DOHH2 (cell line): Measurements from ENCODE around the gene ANKRD2.
"Not testable (repeated sequence)": the region's sequence is repeated elsewhere in the genome, so short reads cannot be mapped to it uniquely, and the experiment has no call there.

Source experiments
- H3F3A ChIP-seq: fragments of 200-600 bp; sonication (generic), shearing (Covaris generic); 2 replicates; pipeline ENCODE4 v1.6.0; 2016; ENCODE audit warnings: antibody characterized with exemption, mild to moderate bottlenecking; ENCODE audit not compliant: control insufficient read depth, insufficient read depth
- H3K27ac ChIP-seq: fragments of 200-600 bp; sonication (generic); 2 replicates; pipeline ENCODE4 v1.5.1; 2014; ENCODE audit warnings: low read depth, mild to moderate bottlenecking, low read length, moderate library complexity
- H3K27me3 ChIP-seq: fragments of 200-600 bp; sonication (generic); 2 replicates; pipeline ENCODE4 v1.6.1; 2014; ENCODE audit warnings: mild to moderate bottlenecking, low read length, mixed read lengths; ENCODE audit not compliant: control insufficient read depth
- H3K36me3 ChIP-seq: fragments of 200-600 bp; sonication (generic); 2 replicates; pipeline ENCODE4 v1.6.1; 2014; ENCODE audit warnings: mild to moderate bottlenecking, low read length, moderate library complexity, mixed read lengths; ENCODE audit not compliant: control insufficient read depth
- H3K4me1 ChIP-seq: fragments of 200-600 bp; sonication (generic); 2 replicates; pipeline ENCODE4 v1.6.1; 2014; ENCODE audit warnings: mild to moderate bottlenecking, low read length, mixed read lengths; ENCODE audit not compliant: control insufficient read depth
- H3K4me2 ChIP-seq: fragments of 200-600 bp; sonication (generic); 2 replicates; pipeline ENCODE4 v1.6.0; 2014; ENCODE audit warnings: mild to moderate bottlenecking, low read length, moderate library complexity
- H3K4me3 ChIP-seq: fragments of 200-600 bp; sonication (generic); 2 replicates; pipeline ENCODE4 v1.5.1; 2014; ENCODE audit warnings: mild to moderate bottlenecking, low read length, mixed read lengths
- H3K79me2 ChIP-seq: fragments of 200-600 bp; sonication (generic); 2 replicates; pipeline ENCODE4 v1.6.1; 2014; ENCODE audit warnings: mild to moderate bottlenecking, low read length, mixed read lengths; ENCODE audit not compliant: control insufficient read depth
- H3K9me2 ChIP-seq: fragments of 200-600 bp; sonication (generic); replicated peaks from 2 replicates; pipeline ENCODE4 v1.6.1; 2014; ENCODE audit warnings: mild to moderate bottlenecking, low read length, mixed read lengths; ENCODE audit not compliant: control insufficient read depth
- H3K9me3 ChIP-seq: fragments of 200-600 bp; sonication (generic); 2 replicates; pipeline ENCODE4 v1.6.1; 2014; ENCODE audit warnings: antibody characterized with exemption, low read length, mixed read lengths; ENCODE audit not compliant: control insufficient read depth, insufficient read depth
- H4K20me1 ChIP-seq: fragments of 200-600 bp; sonication (generic); 2 replicates; pipeline ENCODE4 v1.6.0; 2014; ENCODE audit warnings: low read depth, mild to moderate bottlenecking, antibody characterized with exemption, low read length, moderate library complexity; ENCODE audit not compliant: control insufficient read depth, insufficient read depth
- EZH2phosphoT487 ChIP-seq: fragments of 200-600 bp; sonication (generic); IDR thresholded peaks from 2 replicates; pipeline ENCODE4 v1.6.1; 2017; ENCODE audit warnings: borderline replicate concordance, mild to moderate bottlenecking, antibody characterized with exemption, low read length, moderate library complexity, mixed read lengths
- TF ChIP-seq, protein P1 (sequence below): fragments of 200-600 bp; sonication (generic); IDR thresholded peaks from one replicate; pipeline ENCODE4 v1.5.1; 2014; ENCODE audit warnings: antibody characterized with exemption, mild to moderate bottlenecking, low read depth, low read length; ENCODE audit not compliant: poor library complexity, severe bottlenecking

Gene ANKRD2

DNA sequence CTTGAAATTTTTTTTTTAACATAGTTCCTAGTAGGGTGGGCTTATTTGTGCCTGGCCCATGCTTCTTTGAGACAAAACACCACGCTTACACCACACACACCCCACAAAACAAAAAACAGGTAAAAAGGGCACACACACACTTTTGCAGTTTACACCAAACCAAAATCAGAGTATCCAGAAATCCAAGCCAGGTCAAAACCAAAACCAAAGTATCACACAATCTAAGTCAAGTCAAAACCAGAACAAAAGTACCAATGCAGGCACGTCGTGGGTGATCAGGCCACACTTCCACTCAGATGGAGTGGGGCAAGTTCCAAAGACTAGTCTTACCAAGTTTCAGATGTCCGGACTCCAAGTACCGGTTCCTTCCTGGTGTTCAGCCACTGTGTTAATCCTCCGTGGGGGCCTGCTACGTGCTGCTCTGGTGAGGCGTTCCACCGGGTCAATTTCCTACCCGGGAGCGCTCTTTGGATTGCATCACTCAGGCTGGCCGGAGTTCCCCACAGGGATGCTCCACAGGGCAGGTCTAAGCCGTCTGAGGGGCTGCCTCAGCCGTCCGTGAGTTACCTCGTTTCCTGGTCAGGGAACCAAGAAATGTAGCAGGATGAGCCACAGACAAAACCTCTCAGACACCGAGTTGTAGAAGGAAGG, 11.7 kb upstream of the ANKRD2 start:
- H3K36me3 ChIP-seq, H3K4me1 ChIP-seq, H3K27ac ChIP-seq, H3K4me2 ChIP-seq, H3F3A ChIP-seq, H3K9me3 ChIP-seq, H3K9me2 ChIP-seq, H3K79me2 ChIP-seq, H3K4me3 ChIP-seq, H3K27me3 ChIP-seq, H4K20me1 ChIP-seq: not testable (repeated sequence)

DNA sequence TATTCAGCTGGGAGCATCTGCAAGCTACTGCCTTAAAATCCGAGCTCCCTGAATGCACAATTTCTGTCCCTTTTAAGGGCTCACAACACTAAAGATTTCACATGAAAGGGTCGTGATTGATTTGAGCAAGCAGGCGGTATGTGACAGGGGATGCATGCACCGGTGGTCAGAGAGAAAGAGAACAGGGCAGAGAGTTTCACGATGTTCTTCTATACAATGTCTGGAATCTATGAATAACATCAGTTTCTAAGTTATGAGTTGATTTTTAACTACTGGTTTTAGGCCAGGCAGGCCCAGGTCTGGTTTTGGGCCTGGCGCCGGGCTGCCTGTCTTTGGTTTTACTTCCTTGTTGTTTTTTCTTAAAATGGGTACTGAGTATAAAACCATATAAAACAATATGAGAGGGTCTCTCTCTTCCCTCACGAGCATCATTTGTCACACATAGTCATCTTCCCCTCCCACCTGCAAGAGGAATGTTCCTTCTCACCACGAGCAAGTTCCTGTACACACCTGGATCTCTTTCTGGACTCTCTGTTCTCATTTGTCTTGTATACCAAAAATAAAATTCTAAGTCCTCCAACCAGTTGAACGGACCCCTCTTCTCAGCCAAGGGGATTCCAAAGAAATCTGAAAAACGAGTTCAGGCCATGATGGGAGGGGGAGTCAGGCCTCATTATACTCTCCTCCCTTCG, 11.0 kb upstream of the ANKRD2 start:
- not testable (repeated sequence) for H3K9me3 ChIP-seq, H3K4me3 ChIP-seq, H3K27ac ChIP-seq, H3K36me3 ChIP-seq, H3F3A ChIP-seq, H3K9me2 ChIP-seq, H3K4me1 ChIP-seq, H3K27me3 ChIP-seq, H4K20me1 ChIP-seq, H3K79me2 ChIP-seq, H3K4me2 ChIP-seq

DNA sequence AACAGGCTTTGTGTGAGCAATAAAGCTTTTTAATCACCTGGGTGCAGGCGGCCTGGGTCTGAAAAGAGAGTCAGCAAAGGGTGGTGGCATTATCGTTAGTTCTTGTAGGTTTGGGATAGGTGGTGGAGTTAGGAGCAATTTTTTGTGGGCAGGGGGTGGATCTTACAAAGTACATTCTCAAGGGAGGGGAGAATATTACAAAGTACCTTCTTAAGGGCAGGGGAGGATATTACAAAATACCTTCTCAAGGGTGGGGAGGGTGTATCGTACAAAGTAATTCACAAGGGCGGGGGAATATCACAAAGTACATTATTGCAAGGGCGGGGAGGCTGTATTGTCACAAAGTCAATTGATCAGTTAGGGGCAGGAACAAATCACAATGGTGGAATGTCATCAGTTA, 10.2 kb upstream of the ANKRD2 start:
- H3K27me3 ChIP-seq, H3K4me1 ChIP-seq, H4K20me1 ChIP-seq, H3K4me3 ChIP-seq, H3K9me2 ChIP-seq, H3K36me3 ChIP-seq, H3K9me3 ChIP-seq, H3K79me2 ChIP-seq, H3K27ac ChIP-seq, H3F3A ChIP-seq, H3K4me2 ChIP-seq: not testable (repeated sequence)

DNA sequence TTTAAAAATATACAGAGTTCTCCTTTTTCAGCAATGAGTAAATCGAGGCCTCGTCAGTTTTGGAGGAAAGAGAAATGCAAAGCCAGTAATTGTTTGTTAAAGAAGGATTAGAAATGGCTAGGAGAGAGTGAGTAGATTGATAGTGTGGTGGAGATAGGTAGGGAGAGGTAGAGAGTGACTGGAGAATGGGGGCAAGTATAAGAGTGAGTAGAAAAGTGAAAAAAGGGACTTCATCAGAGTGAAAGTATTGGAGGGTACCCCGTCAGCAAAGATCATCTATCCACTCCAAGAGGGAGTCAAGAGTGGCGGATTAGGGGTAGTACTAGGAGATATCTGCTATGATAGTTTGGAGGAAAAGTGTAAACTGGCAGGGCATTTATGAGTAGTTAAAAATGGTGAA, 9.2 kb upstream of the ANKRD2 start:
- Histone ChIP-seq H4K20me1 (no peaks in the 10 kb centered on the region), H3K9me2 (no peaks in the 10 kb centered on the region), H3K4me2 (no peak overlapping the region), H3K27ac (no peak overlapping the region), H3K79me2 (no peaks in the 10 kb centered on the region), H3K36me3 (no peaks in the 10 kb centered on the region), H3K27me3 (no peaks in the 10 kb centered on the region), H3K4me3 (no peak overlapping the region), H3F3A (no peaks in the 10 kb centered on the region), H3K9me3 (no peaks in the 10 kb centered on the region), H3K4me1 (no peaks in the 10 kb centered on the region)
- TF ChIP-seq, protein P1, sequence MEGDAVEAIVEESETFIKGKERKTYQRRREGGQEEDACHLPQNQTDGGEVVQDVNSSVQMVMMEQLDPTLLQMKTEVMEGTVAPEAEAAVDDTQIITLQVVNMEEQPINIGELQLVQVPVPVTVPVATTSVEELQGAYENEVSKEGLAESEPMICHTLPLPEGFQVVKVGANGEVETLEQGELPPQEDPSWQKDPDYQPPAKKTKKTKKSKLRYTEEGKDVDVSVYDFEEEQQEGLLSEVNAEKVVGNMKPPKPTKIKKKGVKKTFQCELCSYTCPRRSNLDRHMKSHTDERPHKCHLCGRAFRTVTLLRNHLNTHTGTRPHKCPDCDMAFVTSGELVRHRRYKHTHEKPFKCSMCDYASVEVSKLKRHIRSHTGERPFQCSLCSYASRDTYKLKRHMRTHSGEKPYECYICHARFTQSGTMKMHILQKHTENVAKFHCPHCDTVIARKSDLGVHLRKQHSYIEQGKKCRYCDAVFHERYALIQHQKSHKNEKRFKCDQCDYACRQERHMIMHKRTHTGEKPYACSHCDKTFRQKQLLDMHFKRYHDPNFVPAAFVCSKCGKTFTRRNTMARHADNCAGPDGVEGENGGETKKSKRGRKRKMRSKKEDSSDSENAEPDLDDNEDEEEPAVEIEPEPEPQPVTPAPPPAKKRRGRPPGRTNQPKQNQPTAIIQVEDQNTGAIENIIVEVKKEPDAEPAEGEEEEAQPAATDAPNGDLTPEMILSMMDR: no peak
- TF ChIP-seq EZH2phosphoT487: no peak

DNA sequence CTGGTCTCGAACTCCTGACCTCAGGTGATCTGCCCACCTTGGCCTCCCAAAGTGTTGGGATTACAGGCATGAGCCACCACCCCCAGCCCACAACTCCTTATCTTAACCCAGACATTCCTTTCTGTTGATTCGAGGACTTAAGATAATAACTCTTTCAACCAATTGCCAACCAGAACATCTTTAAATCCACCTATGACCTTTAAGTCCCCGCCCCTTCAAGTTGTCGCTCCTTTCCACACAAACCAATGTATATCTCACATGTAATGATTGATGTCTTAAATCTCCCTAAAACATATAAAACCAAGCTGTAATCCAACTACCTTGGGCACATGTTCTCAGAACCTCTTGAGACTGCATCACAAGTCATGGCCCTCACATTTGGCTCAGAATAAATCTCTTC, 7.8 kb upstream of the ANKRD2 start:
- Histone ChIP-seq H3K4me3 (no peak overlapping the region), H4K20me1 (no peaks in the 10 kb centered on the region), H3K4me2 (no peak overlapping the region), H3K79me2 (no peaks in the 10 kb centered on the region), H3K27me3 (no peaks in the 10 kb centered on the region), H3K9me2 (no peaks in the 10 kb centered on the region), H3K9me3 (no peaks in the 10 kb centered on the region), H3K4me1 (no peaks in the 10 kb centered on the region), H3K36me3 (no peaks in the 10 kb centered on the region), H3K27ac (no peak overlapping the region), H3F3A (no peaks in the 10 kb centered on the region)
- TF ChIP-seq EZH2phosphoT487: no peak
- TF ChIP-seq, protein P1: no peak
